ENCODE data around the gene TSHB. TPM values are rescaled to one million over a fixed set of nuclear protein-coding genes. Genes with fewer than 3 reads are reported as not detected.

TSHB gene
- total RNA-seq, 4 donors from 2014 or later, result not detected

DNA sequence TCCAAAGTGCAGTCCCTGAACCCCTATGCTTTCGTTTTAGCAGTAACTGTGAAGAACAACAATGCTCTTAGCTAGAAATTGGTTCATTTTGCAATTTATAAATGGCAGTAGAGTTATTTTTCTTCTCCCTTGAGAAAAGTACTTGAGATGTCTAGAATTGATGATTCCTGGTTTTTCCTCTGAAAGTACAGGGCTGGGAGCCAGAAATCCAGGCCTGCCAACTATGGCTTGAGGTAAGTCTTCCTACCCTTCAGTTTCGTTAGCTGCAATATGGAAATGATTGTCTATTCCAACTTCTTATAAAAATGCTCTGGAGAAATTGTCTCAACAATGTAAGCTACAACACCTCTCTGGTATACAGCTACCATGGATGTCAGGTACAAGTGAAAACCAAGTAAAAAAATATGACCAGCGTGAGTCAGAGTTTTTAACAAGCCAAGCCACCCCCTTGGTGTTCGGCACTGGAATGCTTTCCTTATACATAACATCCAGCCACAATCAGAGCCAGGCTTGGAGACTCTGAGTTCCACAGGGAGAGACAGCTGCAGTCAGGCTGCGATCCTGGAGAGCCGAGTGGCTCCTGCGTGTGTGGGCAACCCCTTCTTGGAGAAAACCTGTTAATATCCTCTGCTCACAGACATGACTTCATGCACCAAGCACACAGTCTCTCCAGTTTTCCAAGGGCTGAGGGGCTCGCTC is 37.7 kb downstream of the TSHB start:
- in situ Hi-C loops (cut with MboI; ENCODE audit: low sequenced_read_pairs in 4 of 4) (loop anchor here in 1 of 4 donors (25.0 kb wide), 1 partner anchor 730 kb away; no protein-coding TSS in a partner anchor), intact Hi-C loops (cut with DNase I; ENCODE audit: low total_unique reads) (no loop called here)
- TF ChIP-seq, protein P1, sequence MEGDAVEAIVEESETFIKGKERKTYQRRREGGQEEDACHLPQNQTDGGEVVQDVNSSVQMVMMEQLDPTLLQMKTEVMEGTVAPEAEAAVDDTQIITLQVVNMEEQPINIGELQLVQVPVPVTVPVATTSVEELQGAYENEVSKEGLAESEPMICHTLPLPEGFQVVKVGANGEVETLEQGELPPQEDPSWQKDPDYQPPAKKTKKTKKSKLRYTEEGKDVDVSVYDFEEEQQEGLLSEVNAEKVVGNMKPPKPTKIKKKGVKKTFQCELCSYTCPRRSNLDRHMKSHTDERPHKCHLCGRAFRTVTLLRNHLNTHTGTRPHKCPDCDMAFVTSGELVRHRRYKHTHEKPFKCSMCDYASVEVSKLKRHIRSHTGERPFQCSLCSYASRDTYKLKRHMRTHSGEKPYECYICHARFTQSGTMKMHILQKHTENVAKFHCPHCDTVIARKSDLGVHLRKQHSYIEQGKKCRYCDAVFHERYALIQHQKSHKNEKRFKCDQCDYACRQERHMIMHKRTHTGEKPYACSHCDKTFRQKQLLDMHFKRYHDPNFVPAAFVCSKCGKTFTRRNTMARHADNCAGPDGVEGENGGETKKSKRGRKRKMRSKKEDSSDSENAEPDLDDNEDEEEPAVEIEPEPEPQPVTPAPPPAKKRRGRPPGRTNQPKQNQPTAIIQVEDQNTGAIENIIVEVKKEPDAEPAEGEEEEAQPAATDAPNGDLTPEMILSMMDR (IDR thresholded peaks at IDR 0.05 in 4 of 5, conservative IDR thresholded peaks at IDR 0.05 in 1 of 5), result no peak
- no peak for TF ChIP-seq POLR2A (IDR thresholded peaks at IDR 0.05)
- Histone ChIP-seq H3K27me3 (no peaks in the 10 kb centered on the region), H3K9me3 (no peaks in the 10 kb centered on the region), H3K4me3 (no peak overlapping the region), H3K4me1 (no peaks in the 10 kb centered on the region), H3K27ac (no peak overlapping the region), H3K36me3 (no peaks in the 10 kb centered on the region)
- DNase-seq, result no peak
- ATAC-seq, result no peak

DNA sequence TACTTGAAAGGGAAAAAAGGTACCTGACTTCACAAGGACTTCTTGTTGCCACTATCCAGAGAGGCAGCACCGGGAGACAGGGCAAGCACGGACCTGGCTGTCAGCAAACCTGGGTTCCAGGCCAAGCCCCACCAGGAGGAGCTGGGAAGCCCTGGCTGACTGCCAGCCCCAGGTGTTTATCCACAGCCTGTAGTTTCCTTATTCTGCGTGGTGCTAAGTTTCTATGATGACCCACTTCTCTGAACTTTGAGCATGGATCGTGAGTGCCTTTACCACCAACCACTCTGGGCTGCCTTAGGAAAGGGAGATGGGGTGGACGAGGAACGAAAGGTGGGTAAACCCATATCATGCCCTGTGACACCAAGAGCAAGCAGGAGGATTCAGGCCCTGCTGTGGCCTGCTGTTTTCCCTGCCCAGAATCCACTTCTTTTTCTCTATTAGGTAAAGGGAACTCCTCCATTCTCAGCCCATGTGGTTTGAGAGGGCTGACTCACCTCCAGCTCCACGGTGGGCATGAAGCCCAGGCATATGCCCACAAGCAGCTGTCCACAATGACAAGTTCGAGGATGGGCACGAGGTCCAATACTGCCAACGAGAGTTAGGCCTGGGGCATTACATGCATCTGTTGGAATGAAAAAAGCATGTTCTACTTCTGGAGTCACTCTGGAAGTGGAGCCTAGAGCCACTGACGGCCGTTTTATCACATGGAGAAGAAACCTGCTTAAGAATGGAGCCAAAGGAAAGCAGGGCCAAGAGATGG is 39.4 kb downstream of the TSHB start:
- in situ Hi-C loops (cut with MboI; ENCODE audit: low sequenced_read_pairs in 4 of 4), result loop anchor here in 1 of 4 donors (25.0 kb wide), 1 partner anchor 732 kb away; no protein-coding TSS in a partner anchor
- Histone ChIP-seq H3K9me3 (no peaks in the 10 kb centered on the region), H3K27ac (no peak overlapping the region), H3K36me3 (no peaks in the 10 kb centered on the region), H3K4me3 (no peak overlapping the region), H3K27me3 (no peaks in the 10 kb centered on the region), H3K4me1 (peaks cover 0 to 10% of the 10 kb centered on the region in 2 donors)
- intact Hi-C loops (cut with DNase I; ENCODE audit: low total_unique reads), result no loop called here
- DNase-seq (no peak), ATAC-seq (no peak)
- no peak for TF ChIP-seq POLR2A (IDR thresholded peaks at IDR 0.05)
- TF ChIP-seq, protein P1 (IDR thresholded peaks at IDR 0.05 in 4 of 5, conservative IDR thresholded peaks at IDR 0.05 in 1 of 5), result no peak

DNA sequence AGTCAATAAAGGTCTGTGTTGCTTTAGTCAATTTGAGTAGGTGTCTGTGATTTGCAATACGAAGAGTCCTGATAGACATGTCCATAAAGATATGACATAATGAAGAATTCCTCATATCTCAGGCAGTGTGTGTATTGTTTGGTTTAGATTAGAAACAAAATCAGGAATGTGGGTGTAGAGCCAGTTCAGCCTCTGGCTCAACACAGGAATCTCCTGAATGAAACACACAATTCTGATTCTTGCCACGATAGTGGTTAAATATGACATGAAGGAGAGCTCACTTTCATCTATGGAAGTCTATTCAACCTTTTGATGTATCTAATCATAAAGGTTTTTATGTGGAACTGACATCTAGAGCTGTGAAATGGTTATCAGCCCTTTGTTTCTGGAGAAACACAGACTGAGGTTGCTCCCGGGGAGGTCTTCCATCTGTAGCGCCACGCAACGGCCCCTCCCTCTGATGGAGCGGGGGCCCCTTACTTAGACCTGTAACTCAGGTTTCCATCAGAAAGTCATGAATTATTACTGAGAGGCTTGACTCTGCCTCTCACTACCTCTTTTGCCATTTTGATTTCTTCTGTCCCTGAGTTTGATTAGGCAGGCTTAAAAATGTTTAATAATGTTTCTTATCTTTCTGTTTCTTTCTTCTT is 40.2 kb downstream of the TSHB start:
- ATAC-seq (no peak), DNase-seq (no peak)
- no peak for TF ChIP-seq POLR2A (IDR thresholded peaks at IDR 0.05)
- TF ChIP-seq, protein P1 (IDR thresholded peaks at IDR 0.05 in 4 of 5, conservative IDR thresholded peaks at IDR 0.05 in 1 of 5), result no peak
- H3K9me3 ChIP-seq, result no peaks in the 10 kb centered on the region
- peaks cover 0 to 13% of the 10 kb centered on the region in 2 donors for H3K4me1 ChIP-seq
- no peaks in the 10 kb centered on the region for H3K27me3 ChIP-seq
- in situ Hi-C loops (cut with MboI; ENCODE audit: low sequenced_read_pairs in 4 of 4), result loop anchor here in 1 of 4 donors (25.0 kb wide), 1 partner anchor 732 kb away; no protein-coding TSS in a partner anchor
- H3K36me3 ChIP-seq, result no peaks in the 10 kb centered on the region
- intact Hi-C loops (cut with DNase I; ENCODE audit: low total_unique reads), result no loop called here
- no peak overlapping the region for H3K27ac ChIP-seq
- no peak overlapping the region for H3K4me3 ChIP-seq

DNA sequence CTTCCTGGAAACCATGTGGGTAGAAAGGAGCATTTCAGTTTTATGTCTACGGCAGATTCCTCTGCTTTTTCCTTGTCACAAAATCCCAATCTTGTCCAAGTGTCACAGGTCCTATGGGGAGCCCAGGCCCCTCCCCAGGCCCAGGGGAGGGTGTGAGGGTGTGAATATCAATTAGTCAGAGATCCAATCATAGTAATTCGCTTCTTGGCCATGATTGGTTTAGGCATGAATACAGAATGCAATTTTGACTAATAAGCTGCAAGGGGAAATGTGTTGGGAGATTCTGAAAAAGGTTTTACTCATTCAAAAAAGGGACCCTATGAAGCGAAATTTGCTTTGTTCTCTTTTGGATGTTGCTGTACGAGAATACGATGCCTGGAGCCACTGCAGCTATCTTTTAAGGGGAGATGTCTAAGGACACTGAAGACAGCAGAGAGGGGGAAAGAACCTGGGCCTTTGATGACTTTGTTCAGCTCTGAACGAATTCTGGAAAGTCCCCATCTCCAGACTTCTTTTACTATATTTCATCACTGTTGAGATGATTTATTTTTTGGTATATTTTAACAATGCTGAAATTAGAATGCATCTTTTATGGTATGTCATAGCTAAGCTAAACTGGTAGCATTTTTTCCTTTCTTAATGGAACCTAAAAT is 41.5 kb downstream of the TSHB start:
- TF ChIP-seq POLR2A (IDR thresholded peaks at IDR 0.05), result no peak
- in situ Hi-C loops (cut with MboI; ENCODE audit: low sequenced_read_pairs in 4 of 4) (loop anchor here in 1 of 4 donors (25.0 kb wide), 1 partner anchor 734 kb away; no protein-coding TSS in a partner anchor), intact Hi-C loops (cut with DNase I; ENCODE audit: low total_unique reads) (no loop called here)
- no peak for DNase-seq
- no peak for ATAC-seq
- Histone ChIP-seq H3K4me1 (peaks cover 0 to 13% of the 10 kb centered on the region in 2 donors), H3K4me3 (no peak overlapping the region), H3K9me3 (no peaks in the 10 kb centered on the region), H3K27me3 (no peaks in the 10 kb centered on the region), H3K27ac (no peak overlapping the region), H3K36me3 (no peaks in the 10 kb centered on the region)

All from gastrocnemius medialis (tissue), 4 donors.